ACC112 (cell line): ENCODE measurements around the gene KRAS.

Experiments
- H2AFZ ChIP-seq: fragments of 200-600 bp; sonication (generic); one replicate; pipeline ENCODE4 v1.6.0; 2017; ENCODE audit warnings: antibody characterized with exemption, low read length; ENCODE audit not compliant: unreplicated experiment
- H3K27ac ChIP-seq: fragments of 200-600 bp; sonication (generic); 2 replicates; pipeline ENCODE4 v1.5.1; 2014; ENCODE audit warnings: low read depth, mild to moderate bottlenecking, antibody characterized with exemption, low read length, moderate library complexity
- H3K27me3 ChIP-seq: fragments of 200-600 bp; sonication (generic); 2 replicates; pipeline ENCODE4 v1.6.1; 2014; ENCODE audit warnings: mild to moderate bottlenecking, antibody characterized with exemption, low read length, moderate library complexity, mixed read lengths; ENCODE audit not compliant: insufficient read depth
- H3K36me3 ChIP-seq: fragments of 200-600 bp; sonication (generic); 2 replicates; pipeline ENCODE4 v1.6.1; 2016; ENCODE audit warnings: mild to moderate bottlenecking, antibody characterized with exemption, low read length, moderate library complexity, mixed read lengths; ENCODE audit not compliant: insufficient read depth
- H3K4me1 ChIP-seq: fragments of 200-600 bp; sonication (generic); one replicate; pipeline ENCODE4 v1.6.1; 2016; ENCODE audit warnings: low read length, mixed read lengths; ENCODE audit not compliant: insufficient read depth, unreplicated experiment, control insufficient read depth
- H3K4me3 ChIP-seq: fragments of 200-600 bp; sonication (generic); 2 replicates; pipeline ENCODE4 v1.5.1; 2014; ENCODE audit warnings: mild to moderate bottlenecking, low read depth, low read length
- H3K79me2 ChIP-seq: fragments of 200-600 bp; sonication (generic); one replicate; pipeline ENCODE4 v1.6.0; 2016; ENCODE audit warnings: low read length; ENCODE audit not compliant: control insufficient read depth, unreplicated experiment, insufficient read depth

KRAS gene

DNA sequence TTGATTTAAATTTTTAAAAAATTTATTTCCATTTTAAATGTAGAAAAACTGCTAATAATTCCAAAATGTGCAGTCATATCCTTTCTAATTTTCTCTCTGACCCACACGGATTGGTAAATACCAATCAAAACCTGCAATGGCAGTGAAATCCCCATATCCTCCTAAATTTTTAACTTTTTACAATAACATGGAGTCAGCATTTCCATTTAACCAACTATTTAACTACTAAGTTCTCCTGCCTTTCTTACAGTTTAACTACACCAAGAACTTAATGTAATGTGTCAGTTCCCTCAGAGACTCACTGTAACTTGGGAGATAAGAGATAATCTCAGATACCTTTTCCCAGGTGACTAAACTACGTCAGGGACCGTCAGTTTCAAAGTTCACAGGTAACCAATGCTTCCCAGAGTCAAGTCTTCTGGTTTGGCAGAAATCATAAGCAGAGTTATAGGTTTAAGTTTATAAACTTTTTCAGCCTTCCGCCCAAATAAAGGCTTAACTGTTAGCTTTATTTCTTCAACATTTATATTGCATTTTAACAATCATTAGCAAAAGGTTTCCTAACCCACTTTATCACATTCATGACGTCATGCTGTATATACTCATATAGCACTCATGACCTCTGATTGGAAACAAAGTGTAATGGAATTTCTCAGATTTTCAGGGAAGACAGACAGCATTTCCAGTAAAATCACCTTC, 7.6 kb downstream of the KRAS start:
- no peak overlapping the region for H2AFZ ChIP-seq
- H3K27me3 ChIP-seq: no peaks in the 10 kb centered on the region
- H3K36me3 ChIP-seq: no peaks in the 10 kb centered on the region
- H3K27ac ChIP-seq: peak overlapping the region; percentile 20; the same call in 1 of the 2 replicates
- H3K79me2 ChIP-seq: peaks cover 52% of the 10 kb centered on the region
- no peak overlapping the region for H3K4me3 ChIP-seq
- peaks cover 10% of the 10 kb centered on the region for H3K4me1 ChIP-seq

DNA sequence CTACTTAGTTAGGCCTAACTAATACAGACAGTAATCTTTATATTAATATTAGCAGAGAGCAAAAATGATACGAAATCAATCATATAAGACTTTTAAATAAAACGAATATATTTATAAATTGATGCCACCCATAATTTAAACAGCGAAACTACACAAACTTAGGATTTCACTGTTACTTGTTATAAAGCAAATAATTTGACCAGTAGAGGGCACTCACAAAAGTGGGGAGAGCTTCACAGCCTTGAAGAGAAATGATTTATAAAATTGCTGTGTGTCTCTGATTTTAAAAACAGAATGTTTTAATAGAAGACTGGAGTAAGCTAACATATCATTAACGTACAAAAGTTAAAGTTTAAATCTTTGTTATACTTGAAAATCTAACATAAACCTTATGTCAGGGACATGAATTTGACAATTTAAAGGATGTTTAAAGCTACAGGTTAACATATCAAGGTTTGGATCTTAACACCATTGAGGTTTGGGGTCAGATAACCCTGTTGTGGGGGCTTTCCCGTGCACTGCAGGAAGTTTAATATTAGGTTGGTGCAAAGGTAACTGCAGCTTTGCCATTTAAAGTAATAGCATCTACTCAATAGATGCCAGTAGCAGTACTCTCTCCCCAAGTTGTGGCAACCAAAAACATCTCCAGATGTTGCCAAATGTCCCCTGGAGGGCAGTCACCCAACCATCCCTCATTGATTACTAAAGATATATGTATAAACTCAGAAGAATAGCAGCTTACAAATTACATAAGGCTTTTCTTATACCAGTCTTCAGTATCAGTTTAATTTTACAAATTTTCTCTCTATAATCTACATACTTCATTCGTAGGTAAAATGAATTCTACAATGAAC, 9.3 kb downstream of the KRAS start:
- peaks cover 45% of the 10 kb centered on the region for H3K79me2 ChIP-seq
- peaks cover 6% of the 10 kb centered on the region; the same call in 1 of the 2 replicates for H3K36me3 ChIP-seq
- peaks cover 15% of the 10 kb centered on the region for H3K4me1 ChIP-seq
- no peak overlapping the region for H2AFZ ChIP-seq
- H3K27ac ChIP-seq: peak overlapping the region; percentile 23; the same call in 1 of the 2 replicates
- no peaks in the 10 kb centered on the region for H3K27me3 ChIP-seq
- H3K4me3 ChIP-seq: no peak overlapping the region

DNA sequence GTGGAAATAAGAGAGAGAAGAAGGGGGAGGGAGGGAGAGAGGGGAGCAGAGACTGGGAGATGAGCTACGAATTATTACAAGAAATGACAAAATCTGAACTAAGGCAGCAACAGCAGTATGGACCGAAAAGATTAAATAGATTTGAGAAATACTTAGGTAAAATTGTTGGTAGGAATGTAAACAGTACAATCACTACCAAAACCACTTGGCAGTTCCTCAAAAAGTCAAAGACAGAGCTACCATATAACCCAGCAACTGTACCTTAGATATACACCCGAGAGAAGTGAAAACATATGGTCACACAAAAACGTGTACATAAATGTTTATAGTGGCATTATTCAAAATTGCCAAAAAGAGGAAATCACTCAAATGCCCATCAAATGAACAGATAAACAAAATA, 14.1 kb downstream of the KRAS start:
- Histone ChIP-seq H3K4me3 (no peak overlapping the region), H3K27ac (peak overlapping the region; percentile 13), H3K36me3 (peaks cover 6% of the 10 kb centered on the region), H3K27me3 (no peaks in the 10 kb centered on the region), H3K79me2 (peaks cover 28% of the 10 kb centered on the region), H2AFZ (no peak overlapping the region), H3K4me1 (peaks cover 16% of the 10 kb centered on the region)

DNA sequence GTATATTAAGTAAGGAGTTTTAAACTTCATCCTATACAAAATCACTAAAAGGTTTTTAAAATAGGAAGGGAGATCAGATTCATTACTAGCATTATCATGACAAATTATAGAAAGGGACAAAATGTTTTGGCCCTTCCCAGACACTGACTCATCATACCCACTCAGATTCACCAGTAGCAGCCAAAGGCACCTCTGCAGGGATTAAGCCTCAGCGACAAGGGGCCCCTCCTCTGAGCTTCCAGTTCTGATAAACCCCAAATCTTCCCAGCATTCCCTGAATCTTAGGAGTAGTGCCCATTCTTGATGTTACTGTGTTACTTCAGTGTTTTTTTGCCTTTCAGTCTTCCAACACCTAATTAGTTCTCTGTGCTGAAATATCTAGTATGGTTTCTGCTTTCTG, 14.5 kb downstream of the KRAS start:
- Histone ChIP-seq H3K79me2 (peaks cover 28% of the 10 kb centered on the region), H3K27me3 (no peaks in the 10 kb centered on the region), H2AFZ (no peak overlapping the region), H3K36me3 (peaks cover 6% of the 10 kb centered on the region), H3K27ac (peak overlapping the region; percentile 13), H3K4me3 (no peak overlapping the region), H3K4me1 (peaks cover 12% of the 10 kb centered on the region)

DNA sequence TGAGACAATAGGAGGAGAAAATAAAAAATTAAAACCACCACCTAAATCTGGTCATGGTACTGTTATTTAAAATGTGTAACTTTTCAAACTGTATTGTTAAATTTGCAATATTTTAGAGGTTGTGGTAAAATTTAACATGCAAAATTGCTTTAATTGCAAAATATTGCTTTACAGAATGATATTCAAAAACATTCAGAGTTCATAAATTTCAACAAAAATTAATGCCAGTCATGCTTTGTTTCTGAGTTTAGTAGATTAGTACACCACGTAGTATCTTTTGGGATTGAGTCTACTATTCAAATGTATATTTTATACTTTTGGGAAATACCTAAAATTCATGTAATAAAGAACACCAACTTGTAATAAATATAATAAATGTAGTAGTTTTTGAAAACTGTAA, 37.4 kb downstream of the KRAS start:
- Histone ChIP-seq H3K36me3 (peaks cover 6% of the 10 kb centered on the region; the same call in 1 of the 2 replicates), H3K27ac (no peak overlapping the region), H2AFZ (no peak overlapping the region), H3K4me3 (no peak overlapping the region), H3K27me3 (no peaks in the 10 kb centered on the region), H3K4me1 (no peaks in the 10 kb centered on the region), H3K79me2 (no peaks in the 10 kb centered on the region)

DNA sequence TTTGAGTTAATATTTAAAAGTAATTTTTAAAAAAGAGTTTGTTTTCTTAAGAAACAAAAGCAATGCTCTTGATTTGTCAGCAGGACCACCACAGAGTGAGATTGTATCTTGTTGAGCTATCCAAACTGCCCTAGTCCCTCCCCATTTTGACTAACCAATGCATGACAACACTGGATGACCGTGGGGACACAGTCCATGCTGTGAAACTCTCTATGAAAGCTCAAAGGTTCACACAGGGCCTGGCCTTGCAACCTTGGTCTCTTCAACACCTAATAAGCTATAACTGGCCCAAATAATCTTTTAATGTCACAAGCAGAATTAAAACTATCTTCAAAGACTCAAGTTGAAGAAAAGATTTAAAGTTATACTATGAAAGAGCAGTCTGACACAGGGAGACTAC, 42.2 kb downstream of the KRAS start:
- no peak overlapping the region for H3K4me3 ChIP-seq
- H3K4me1 ChIP-seq: no peaks in the 10 kb centered on the region
- no peak overlapping the region for H2AFZ ChIP-seq
- H3K27me3 ChIP-seq: no peaks in the 10 kb centered on the region
- H3K36me3 ChIP-seq: peaks cover 6% of the 10 kb centered on the region; the same call in 1 of the 2 replicates
- H3K27ac ChIP-seq: no peak overlapping the region
- no peaks in the 10 kb centered on the region for H3K79me2 ChIP-seq

DNA sequence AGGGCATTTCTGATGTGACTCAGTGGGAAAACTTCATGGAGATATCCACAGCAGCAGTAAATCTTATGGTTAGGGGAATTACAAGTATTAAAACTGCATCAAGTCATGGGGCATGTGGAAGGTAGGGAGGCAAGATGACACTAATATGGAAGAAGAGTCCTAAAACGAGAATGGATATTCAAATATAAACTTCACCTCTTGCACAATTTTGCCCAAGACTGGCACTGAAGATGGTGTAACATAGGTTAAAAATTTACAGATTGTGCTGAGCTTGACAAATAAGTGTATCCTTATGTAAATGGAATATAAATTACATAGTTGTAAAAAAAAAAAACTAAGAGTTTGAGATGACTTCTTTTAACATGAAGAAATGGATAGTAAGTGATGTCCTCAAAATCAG, 42.9 kb downstream of the KRAS start:
- Histone ChIP-seq H2AFZ (no peak overlapping the region), H3K4me1 (no peaks in the 10 kb centered on the region), H3K27me3 (no peaks in the 10 kb centered on the region), H3K79me2 (no peaks in the 10 kb centered on the region), H3K27ac (no peak overlapping the region), H3K4me3 (no peak overlapping the region), H3K36me3 (peaks cover 6% of the 10 kb centered on the region; the same call in 1 of the 2 replicates)

DNA sequence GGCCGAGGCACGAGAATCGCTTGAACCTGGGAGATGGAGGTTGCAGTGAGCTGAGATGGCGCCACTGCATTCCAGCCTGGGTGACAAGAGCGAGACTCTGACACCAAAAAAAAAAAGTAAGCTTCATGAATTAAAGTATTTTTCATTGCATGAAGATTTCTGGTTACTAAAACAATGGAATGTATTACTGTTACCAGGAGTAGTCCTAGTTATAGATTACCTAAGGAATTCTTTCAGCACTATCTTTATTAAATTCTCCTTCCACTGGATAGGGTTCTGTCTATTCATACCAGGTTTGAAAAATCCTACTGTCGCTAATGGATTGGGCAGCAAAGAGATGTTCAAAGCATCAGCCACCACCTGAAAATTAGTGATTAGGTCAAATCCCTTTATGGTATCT, 43.3 kb downstream of the KRAS start:
- Histone ChIP-seq H3K36me3 (peaks cover 6% of the 10 kb centered on the region; the same call in 1 of the 2 replicates), H3K4me1 (no peaks in the 10 kb centered on the region), H2AFZ (no peak overlapping the region), H3K27me3 (no peaks in the 10 kb centered on the region), H3K4me3 (no peak overlapping the region), H3K79me2 (no peaks in the 10 kb centered on the region), H3K27ac (no peak overlapping the region)

DNA sequence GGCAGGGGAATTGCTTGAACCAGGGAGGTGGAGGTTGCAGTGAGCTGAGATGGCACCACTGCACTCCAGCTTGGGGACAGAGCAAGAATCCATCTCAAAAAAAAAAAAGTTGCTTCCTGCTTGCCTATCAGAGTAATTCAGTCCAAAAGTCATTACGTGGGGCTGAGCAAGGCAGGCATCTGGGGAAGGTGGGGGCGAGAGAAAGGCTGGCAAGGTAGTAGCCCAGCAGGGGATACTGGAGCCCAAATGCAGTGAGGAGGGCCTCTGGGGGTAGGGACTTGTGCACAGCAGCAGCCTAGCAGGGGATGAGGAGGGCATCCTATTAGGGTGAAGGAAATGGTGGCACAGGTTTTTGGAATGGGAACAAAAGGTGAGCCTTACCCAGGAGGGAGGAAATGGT, 48.6 kb downstream of the KRAS start:
- Histone ChIP-seq H3K27ac (no peak overlapping the region), H3K4me3 (no peak overlapping the region), H3K4me1 (peaks cover 4% of the 10 kb centered on the region), H3K79me2 (no peaks in the 10 kb centered on the region), H3K27me3 (no peaks in the 10 kb centered on the region), H2AFZ (no peak overlapping the region), H3K36me3 (no peaks in the 10 kb centered on the region; the same call in 1 of the 2 replicates)

DNA sequence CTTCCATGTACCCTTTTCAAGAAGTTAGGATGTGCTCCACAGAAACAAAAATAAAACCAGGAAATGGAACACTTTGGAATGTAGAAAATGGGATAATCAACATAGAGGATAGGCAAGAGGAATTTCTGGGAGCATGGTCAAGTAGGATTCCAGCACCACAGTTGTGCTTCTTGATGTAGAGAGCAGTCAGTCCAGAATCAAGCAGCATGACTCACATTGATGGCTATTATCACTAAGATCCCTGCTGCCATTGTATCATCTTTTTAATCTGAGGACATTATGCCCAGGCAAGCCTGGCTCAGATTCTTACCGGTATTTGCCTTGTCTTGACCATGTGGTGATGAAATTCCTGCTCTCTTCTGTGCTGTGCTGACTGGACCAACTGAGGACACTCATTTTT, 50.0 kb downstream of the KRAS start:
- Histone ChIP-seq H3K27me3 (no peaks in the 10 kb centered on the region), H3K36me3 (no peaks in the 10 kb centered on the region; the same call in 1 of the 2 replicates), H3K79me2 (peaks cover 8% of the 10 kb centered on the region), H3K4me1 (peaks cover 9% of the 10 kb centered on the region), H3K27ac (no peak overlapping the region), H2AFZ (no peak overlapping the region), H3K4me3 (no peak overlapping the region)
